H1 (cell line): ENCODE measurements around the gene TFCP2. TPM values are rescaled to one million over a fixed set of nuclear protein-coding genes. Genes with fewer than 3 reads are reported as not detected.

Experiments
- BACH1 ChIP-seq: IDR thresholded peaks from 2 replicates; pipeline ENCODE4 v1.6.1; 2012; ENCODE audit warnings: low read length, improper control_type of control experiment
- CBX5 ChIP-seq: fragments of 300-800, 300-1000 bp; sonication (generic); IDR thresholded peaks from 2 replicates; pipeline ENCODE4 v1.7.1; 2016; ENCODE audit warnings: antibody characterized with exemption, low read length, low read depth
- CBX8 ChIP-seq: fragments of 300-800, 300-1000 bp; sonication (generic); IDR thresholded peaks from 2 replicates; pipeline ENCODE4 v1.7.1; 2016; ENCODE audit warnings: low read depth, low read length, borderline replicate concordance
- EZH2 ChIP-seq: fragments of 200-600 bp; sonication (generic); IDR thresholded peaks from 2 replicates; pipeline ENCODE4 v1.7.1; 2012; ENCODE audit warnings: low read depth, mild to moderate bottlenecking, moderate library complexity, low read length, inconsistent platforms; ENCODE audit not compliant: severe bottlenecking
- GABPA ChIP-seq: IDR thresholded peaks from 2 replicates; pipeline ENCODE4 v1.6.1; 2011; ENCODE audit warnings: mild to moderate bottlenecking, low read length, moderate library complexity, borderline replicate concordance; ENCODE audit not compliant: insufficient read depth
- KDM1A ChIP-seq: fragments of 200-600, 300-600 bp; sonication (generic); IDR thresholded peaks from 2 replicates; pipeline ENCODE4 v1.7.1; 2016; ENCODE audit warnings: mild to moderate bottlenecking, low read length, borderline replicate concordance
- KDM5A ChIP-seq: fragments of 200-600 bp; IDR thresholded peaks from 2 replicates; pipeline ENCODE4 v1.7.1; 2012; ENCODE audit warnings: mild to moderate bottlenecking, low read length, inconsistent platforms, mixed read lengths
- NANOG ChIP-seq: IDR thresholded peaks from 2 replicates; pipeline ENCODE4 v1.6.1; 2011; ENCODE audit warnings: low read length, low read depth, mild to moderate bottlenecking, inconsistent platforms; ENCODE audit not compliant: insufficient read depth, poor library complexity, severe bottlenecking
- NRF1 ChIP-seq: IDR thresholded peaks from 2 replicates; pipeline ENCODE4 v1.6.1; 2011; ENCODE audit warnings: mild to moderate bottlenecking, low read depth, low read length, improper control_type of control experiment
- POLR2AphosphoS5 ChIP-seq: IDR thresholded peaks from 2 replicates; pipeline ENCODE4 v1.6.1; 2011; ENCODE audit warnings: low read depth, low read length
- RAD21 ChIP-seq, 2 experiments: IDR thresholded peaks in 1 of 2; conservative IDR thresholded peaks in 1 of 2; 2 replicates each; pipeline ENCODE4 v1.6.1; 2011; ENCODE audit warnings: low read depth in 2 of 2, low read length in 2 of 2, improper control_type of control experiment in 1 of 2, inconsistent platforms in 1 of 2, mild to moderate bottlenecking in 1 of 2, moderate library complexity in 1 of 2
- RFX5 ChIP-seq: IDR thresholded peaks from 2 replicates; pipeline ENCODE4 v1.6.1; 2011; ENCODE audit warnings: low read depth, low read length, improper control_type of control experiment, borderline replicate concordance
- SIRT6 ChIP-seq: IDR thresholded peaks from one replicate; pipeline ENCODE4 v1.7.1; 2012; ENCODE audit warnings: low read length, inconsistent platforms
- SIX5 ChIP-seq: IDR thresholded peaks from 2 replicates; pipeline ENCODE4 v1.6.1; 2011; ENCODE audit warnings: mild to moderate bottlenecking, low read depth, low read length
- SRF ChIP-seq: IDR thresholded peaks from 2 replicates; pipeline ENCODE4 v1.6.1; 2011; ENCODE audit warnings: mild to moderate bottlenecking, low read depth, low read length, moderate library complexity
- SUZ12 ChIP-seq: fragments of 200-600 bp; sonication (generic); IDR thresholded peaks from 2 replicates; pipeline ENCODE4 v1.6.1; 2012; ENCODE audit warnings: mild to moderate bottlenecking, inconsistent platforms, low read length, moderate library complexity, mixed read lengths
- ZNF274 ChIP-seq: IDR thresholded peaks from 2 replicates; pipeline ENCODE4 v1.7.0; 2012; ENCODE audit warnings: low read length, borderline replicate concordance; ENCODE audit errors: extremely low read depth
- polyA plus RNA-seq, 7 experiments: library from polyadenylated mRNA; depleted of rRNA in 3 of 7; stranded (reverse) in 5 of 7; unstranded in 2 of 7; fragments of >200 nt in 5 of 7; fragments of 200-250 nt in 2 of 7; gene quantifications; 1 replicate in 5 of 7; 2 replicates in 1 of 7; 4 replicates in 1 of 7; pipeline versions ENCODE4 v1.2.1 to v1.2.3, GENCODE V29; 2011 to 2013; ENCODE audit warnings: missing spikeins in 2 of 7, mixed read lengths in 2 of 7
- total RNA-seq: library from RNA; stranded (reverse); fragmentation: NEBNext Ultra II Directional; extraction: Animal tissue kit (Norgen Biotek cat#: 25700); gene quantifications from 2 replicates; pipeline ENCODE4 v1.2.1, GENCODE V29; 2021
- TF ChIP-seq, protein P1 (sequence below), 3 experiments: IDR thresholded peaks; 1 replicate in 2 of 3; 2 replicates in 1 of 3; pipeline versions ENCODE4 v1.5.1 to v1.6.1; 2011; ENCODE audit warnings: low read length in 3 of 3, mild to moderate bottlenecking in 3 of 3, inconsistent platforms in 2 of 3, low read depth in 1 of 3, moderate library complexity in 1 of 3; ENCODE audit not compliant: insufficient read depth in 1 of 3; ENCODE audit errors: control extremely low read depth in 1 of 3
- TF ChIP-seq, protein P2 (sequence below): IDR thresholded peaks from 2 replicates; pipeline ENCODE4 v1.6.1; 2011; ENCODE audit warnings: low read depth, mild to moderate bottlenecking, low read length; ENCODE audit not compliant: insufficient read depth
- TF ChIP-seq, protein P3 (sequence below): IDR thresholded peaks from 2 replicates; pipeline ENCODE4 v1.6.1; 2012; ENCODE audit warnings: inconsistent platforms

Gene TFCP2
- total and polyA plus RNA-seq, 2 of the 8 experiments (the other 6 are each of a cell fraction or from before 2014, with no cell fraction given) = 19.8 to 49.2 TPM

DNA sequence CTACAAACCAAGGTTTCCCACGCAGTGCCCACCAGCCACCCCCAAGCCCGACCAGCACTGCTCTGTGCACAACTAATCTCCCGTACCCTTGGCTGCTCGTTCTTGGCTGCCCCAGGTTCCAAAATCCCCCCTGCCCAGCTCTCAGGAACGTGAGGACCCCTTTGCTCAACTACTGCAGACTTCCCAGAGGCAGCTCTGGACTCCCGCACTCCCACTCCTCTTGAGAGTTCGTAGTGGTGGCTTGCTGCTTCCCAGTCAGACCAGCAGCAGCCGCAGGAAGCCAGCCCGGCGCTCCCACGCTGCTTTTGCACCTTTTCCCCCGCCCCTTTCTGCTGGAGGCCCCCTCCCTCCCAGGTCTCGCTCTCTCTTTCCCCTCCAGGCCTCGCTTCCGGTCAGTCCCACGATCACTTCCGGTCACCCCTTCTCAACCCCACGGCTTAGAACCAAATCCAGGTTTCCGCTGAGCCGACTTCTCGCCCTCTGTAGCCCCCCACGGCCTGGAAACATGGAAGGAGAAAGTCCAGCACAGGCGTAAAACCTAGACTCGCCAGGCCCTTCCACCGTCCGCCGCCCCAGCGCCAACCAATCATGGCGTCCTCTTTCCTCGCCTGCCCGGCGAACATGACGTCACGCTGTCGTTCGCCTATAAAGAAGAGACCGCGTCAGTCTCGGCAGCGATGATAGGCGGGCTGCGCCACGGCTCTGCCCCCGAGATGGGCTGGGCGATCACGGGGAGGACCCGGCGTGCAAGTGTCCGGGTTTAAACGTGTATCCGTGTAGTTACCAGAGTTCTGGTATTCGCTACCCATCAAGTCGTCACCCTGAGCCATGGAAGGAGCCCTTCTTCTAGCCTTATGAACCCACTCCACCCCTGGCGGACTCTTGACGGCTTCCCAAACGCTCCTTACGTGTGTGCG, at the start of gene TFCP2 (continued):
- TF ChIP-seq, protein P1, sequence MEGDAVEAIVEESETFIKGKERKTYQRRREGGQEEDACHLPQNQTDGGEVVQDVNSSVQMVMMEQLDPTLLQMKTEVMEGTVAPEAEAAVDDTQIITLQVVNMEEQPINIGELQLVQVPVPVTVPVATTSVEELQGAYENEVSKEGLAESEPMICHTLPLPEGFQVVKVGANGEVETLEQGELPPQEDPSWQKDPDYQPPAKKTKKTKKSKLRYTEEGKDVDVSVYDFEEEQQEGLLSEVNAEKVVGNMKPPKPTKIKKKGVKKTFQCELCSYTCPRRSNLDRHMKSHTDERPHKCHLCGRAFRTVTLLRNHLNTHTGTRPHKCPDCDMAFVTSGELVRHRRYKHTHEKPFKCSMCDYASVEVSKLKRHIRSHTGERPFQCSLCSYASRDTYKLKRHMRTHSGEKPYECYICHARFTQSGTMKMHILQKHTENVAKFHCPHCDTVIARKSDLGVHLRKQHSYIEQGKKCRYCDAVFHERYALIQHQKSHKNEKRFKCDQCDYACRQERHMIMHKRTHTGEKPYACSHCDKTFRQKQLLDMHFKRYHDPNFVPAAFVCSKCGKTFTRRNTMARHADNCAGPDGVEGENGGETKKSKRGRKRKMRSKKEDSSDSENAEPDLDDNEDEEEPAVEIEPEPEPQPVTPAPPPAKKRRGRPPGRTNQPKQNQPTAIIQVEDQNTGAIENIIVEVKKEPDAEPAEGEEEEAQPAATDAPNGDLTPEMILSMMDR (IDR thresholded peaks at IDR 0.05; ENCODE audit: control extremely low read depth in 1 of 3, insufficient read depth in 1 of 3, low read depth in 1 of 3, low read length in 3 of 3) = no peak
- TF ChIP-seq RFX5 (peak; percentile 81), EZH2 (no peak), KDM1A (no peak), GABPA (peak; percentile 93), CBX8 (no peak), CBX5 (no peak), SIRT6 (no peak), ZNF274 (no peak), NRF1 (no peak), SIX5 (no peak), RAD21 (IDR thresholded peaks at IDR 0.05 in 1 of 2, conservative IDR thresholded peaks at IDR 0.05 in 1 of 2; ENCODE audit: low read depth in 2 of 2, low read length in 2 of 2) (no peak), SUZ12 (no peak), POLR2AphosphoS5 (peak; percentile 96), KDM5A (no peak), SRF (no peak), NANOG (no peak), BACH1 (no peak; the same call in 1 of the 2 replicates)
- TF ChIP-seq, protein P2, sequence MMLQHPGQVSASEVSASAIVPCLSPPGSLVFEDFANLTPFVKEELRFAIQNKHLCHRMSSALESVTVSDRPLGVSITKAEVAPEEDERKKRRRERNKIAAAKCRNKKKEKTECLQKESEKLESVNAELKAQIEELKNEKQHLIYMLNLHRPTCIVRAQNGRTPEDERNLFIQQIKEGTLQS = no peak
- TF ChIP-seq, protein P3, sequence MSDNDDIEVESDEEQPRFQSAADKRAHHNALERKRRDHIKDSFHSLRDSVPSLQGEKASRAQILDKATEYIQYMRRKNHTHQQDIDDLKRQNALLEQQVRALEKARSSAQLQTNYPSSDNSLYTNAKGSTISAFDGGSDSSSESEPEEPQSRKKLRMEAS = peak; percentile 61; the same call in 1 of the 2 replicates
